Measurements from ENCODE around the gene BNIP2. TPM values are rescaled to one million over a fixed set of nuclear protein-coding genes. Genes with fewer than 3 reads are reported as not detected.

BNIP2 gene, protein sequence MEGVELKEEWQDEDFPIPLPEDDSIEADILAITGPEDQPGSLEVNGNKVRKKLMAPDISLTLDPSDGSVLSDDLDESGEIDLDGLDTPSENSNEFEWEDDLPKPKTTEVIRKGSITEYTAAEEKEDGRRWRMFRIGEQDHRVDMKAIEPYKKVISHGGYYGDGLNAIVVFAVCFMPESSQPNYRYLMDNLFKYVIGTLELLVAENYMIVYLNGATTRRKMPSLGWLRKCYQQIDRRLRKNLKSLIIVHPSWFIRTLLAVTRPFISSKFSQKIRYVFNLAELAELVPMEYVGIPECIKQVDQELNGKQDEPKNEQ
- 114 and 115 TPM in 2 replicates for total RNA-seq

DNA sequence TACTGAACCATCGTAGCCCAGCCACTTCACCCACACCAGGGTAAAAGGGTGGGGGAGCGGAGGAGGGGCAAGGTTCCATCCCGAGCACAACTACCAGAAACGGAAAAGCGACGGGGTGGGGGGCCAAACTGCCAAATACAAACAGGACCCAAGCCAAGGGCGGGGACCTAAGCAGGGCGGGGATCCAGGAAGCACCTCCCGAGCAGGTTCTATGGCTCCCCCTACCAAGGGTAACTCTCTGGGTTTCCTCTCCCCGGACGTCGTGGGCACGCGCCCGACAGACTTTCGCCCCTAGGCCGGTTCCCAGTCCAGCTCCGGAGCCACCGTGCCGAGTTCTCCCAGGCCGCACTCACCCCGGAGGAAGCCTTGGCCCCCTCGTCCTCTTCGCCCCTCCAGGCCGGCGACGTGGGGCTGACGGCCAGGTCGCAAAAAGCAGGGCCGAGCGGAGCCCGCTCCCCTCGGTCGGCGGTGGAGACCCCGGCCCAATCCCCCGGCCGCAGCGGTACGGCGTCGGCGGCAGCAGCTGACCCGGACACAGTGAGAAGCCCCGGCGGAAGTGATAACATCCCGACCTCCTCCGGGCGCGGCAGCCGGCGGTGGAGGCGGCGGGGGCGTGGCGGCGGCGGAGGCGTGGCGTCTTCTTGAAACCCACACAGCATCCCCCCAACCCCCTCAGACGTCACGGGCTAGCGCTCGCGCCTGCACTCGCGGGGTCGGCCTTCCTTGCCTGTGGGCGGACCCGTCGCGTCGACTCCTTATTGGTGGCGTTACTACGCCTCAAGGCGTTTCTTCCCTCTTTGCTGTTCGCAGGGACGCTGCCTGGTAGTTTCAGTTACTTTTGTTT lies at the start of gene BNIP2:
Gene BNIP2, minus strand, starts transcription at position 539 of the 844 bp plus-strand sequence. CDS start 6,863 bp downstream, outside the sequence.

DNA sequence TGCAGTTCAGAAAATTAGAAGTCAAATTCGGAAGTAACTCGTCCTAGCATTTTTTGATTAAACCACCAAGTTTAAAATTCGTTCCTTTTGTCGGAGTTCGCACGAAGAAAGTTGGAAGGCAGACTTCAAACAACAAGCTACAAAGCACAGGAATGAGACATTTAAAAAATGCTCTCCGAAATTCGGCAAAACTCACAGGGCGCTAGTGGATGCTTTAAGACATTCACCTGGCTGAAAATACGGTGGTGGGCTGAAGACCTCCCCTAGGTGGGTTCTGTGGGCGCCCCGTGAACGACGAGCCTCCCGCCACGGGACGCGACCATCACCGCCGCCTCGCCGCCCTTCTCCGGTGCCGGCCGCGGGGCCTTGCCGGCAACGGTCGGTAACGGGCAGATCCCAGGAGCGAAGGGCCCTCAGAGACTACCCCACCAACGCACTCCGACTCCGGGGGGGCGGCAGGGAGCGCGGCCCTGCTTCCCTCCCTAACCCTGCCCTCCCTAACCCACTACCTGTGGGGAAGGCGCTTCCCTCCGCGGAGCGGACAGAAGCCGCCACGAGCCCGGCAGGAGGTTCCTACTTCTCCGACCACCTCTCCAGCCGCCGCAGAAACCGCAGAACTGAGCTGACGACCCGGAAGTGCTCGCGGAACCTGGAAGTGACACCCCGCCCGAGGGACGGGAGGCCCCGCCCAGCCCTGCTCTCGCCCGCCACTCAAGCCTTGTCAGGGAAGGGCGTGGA lies 32.1 kb downstream of the BNIP2 start, which contains the start of gene GTF2A2:
Gene GTF2A2, minus strand, starts transcription at position 619 of the 738 bp plus-strand sequence. CDS start 5,238 bp downstream, outside the sequence.

DNA sequence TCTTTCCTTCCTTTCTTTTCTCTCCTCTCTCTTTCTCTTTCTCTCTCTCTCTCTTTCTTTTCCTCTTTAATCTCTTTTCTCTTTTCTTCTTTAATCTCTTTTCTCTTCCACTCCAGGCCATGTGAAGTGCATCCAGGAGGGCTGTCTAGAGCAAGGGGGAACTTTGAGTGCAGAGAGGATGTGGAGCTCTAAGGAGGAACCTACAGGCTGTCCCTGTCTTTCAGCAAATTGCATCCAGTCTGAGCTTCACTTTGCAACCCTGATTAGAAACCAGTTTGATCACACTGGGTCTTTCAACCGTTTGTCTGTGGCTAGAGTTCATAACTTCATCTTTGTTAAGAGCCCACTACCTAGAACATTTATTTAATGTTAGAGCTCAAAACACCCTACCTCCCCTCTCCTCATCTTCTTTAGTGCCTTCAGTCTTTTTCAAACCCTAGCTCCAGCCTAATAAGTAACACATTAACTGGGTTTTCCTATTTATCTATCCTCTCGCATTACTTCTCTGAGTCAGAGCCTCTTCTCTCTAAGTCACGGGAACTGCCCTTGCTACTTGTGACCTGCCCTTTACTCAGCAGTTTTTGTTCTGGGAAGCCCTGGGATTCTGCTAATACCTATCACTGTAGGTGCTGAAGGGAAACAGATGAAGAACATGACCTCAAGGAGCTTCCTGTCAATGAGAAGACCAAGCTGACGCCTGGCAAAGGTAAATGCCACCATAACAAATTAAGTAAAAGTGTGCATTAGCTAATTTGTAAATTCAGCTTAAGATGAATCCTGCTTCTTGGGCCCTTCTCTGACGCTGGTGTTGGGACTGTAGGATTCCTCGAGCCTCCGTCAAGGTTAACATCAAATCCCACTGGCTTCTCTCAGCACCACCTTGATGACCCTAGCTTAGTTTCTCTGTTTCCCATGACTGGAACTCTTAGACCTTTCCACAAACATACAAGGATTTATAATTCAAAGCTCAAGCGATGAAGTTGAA lies 77.6 kb downstream of the BNIP2 start, which contains the start of gene GCNT3:
Gene GCNT3, plus strand, starts transcription at position 508 of the 985 bp plus-strand sequence. CDS start 6,456 bp downstream, outside the sequence.

Other genes starting within 250 kb of the BNIP2 start
- not detected in 2 replicates for gene GCNT3, start 77.5 kb downstream of the BNIP2 start, total RNA-seq
- 22.5 and 25.5 TPM in 2 replicates for gene GTF2A2, start 31.8 kb downstream of the BNIP2 start, total RNA-seq